ENCODE data around the gene GRIK4.

- TF ChIP-seq, protein P1, sequence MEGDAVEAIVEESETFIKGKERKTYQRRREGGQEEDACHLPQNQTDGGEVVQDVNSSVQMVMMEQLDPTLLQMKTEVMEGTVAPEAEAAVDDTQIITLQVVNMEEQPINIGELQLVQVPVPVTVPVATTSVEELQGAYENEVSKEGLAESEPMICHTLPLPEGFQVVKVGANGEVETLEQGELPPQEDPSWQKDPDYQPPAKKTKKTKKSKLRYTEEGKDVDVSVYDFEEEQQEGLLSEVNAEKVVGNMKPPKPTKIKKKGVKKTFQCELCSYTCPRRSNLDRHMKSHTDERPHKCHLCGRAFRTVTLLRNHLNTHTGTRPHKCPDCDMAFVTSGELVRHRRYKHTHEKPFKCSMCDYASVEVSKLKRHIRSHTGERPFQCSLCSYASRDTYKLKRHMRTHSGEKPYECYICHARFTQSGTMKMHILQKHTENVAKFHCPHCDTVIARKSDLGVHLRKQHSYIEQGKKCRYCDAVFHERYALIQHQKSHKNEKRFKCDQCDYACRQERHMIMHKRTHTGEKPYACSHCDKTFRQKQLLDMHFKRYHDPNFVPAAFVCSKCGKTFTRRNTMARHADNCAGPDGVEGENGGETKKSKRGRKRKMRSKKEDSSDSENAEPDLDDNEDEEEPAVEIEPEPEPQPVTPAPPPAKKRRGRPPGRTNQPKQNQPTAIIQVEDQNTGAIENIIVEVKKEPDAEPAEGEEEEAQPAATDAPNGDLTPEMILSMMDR (conservative IDR thresholded peaks at IDR 0.05; ENCODE audit: low read length) = no peak
- no peak for TF ChIP-seq EZH2phosphoT487 (IDR thresholded peaks at IDR 0.05; ENCODE audit: borderline replicate concordance)
Measured at GRCh38 chr11:120932305-120932915, 420.9 kb downstream of the GRIK4 start.
